Esophagus squamous epithelium (tissue), 5 donors: ENCODE results near the gene ZFYVE28. TPM values are rescaled to one million over a fixed set of nuclear protein-coding genes. Genes with fewer than 3 reads are reported as not detected.

Experiments
- DNase-seq: peaks from one replicate; lab custom pipeline; 2025; lab: John Stamatoyannopoulos, UW
- H3K27ac ChIP-seq, 4 donors: fragments of 200-600 bp; sonication (generic); one replicate each; pipeline ENCODE4 v1.5.1; 2016 to 2019; ENCODE audit warnings: mild to moderate bottlenecking in 1 of 4
- H3K27me3 ChIP-seq, 4 donors: fragments of 200-600 bp; sonication (generic); 1 replicate in 3 of 4; 2 replicates in 1 of 4; pipeline versions ENCODE4 v1.5.1 to v1.6.0; 2017 to 2021; ENCODE audit warnings: antibody characterized with exemption in 1 of 4
- H3K36me3 ChIP-seq, 3 donors: fragments of 200-600 bp; sonication (generic); one replicate each; pipeline ENCODE4 v1.5.1; 2016 to 2019
- H3K4me1 ChIP-seq, 3 donors: fragments of 200-600 bp; sonication (generic); one replicate each; pipeline ENCODE4 v1.5.1; 2017 to 2019
- H3K4me3 ChIP-seq, 4 donors: fragments of 200-600 bp; sonication (generic); 1 replicate in 3 of 4; 2 replicates in 1 of 4; pipeline ENCODE4 v1.5.1; 2016 to 2019; ENCODE audit warnings: mild to moderate bottlenecking in 2 of 4, moderate library complexity in 1 of 4
- H3K9me3 ChIP-seq, 3 donors: fragments of 200-600 bp; sonication (generic); one replicate each; pipeline ENCODE4 v1.5.1; 2016 to 2019
- CTCF ChIP-seq, 6 experiments: fragments of 450-650 bp in 4 of 6; fragments of 200-600 bp in 2 of 6; sonication (generic) in 2 of 6; IDR thresholded peaks; one replicate each; pipeline ENCODE4 v1.5.1; 2016 to 2019; ENCODE audit warnings: antibody characterized with exemption in 6 of 6, mild to moderate bottlenecking in 4 of 6, moderate library complexity in 4 of 6
- POLR2A ChIP-seq, 4 donors: fragments of 450-650 bp; IDR thresholded peaks; one replicate each; pipeline ENCODE4 v1.6.1; 2017; ENCODE audit warnings: antibody characterized with exemption in 4 of 4, mild to moderate bottlenecking in 4 of 4, moderate library complexity in 3 of 4
- WGBS, 2 donors: methylation state at CpG; one replicate each; pipeline ENCODE4 v1.1.5; 2018; 5-methylcytosine and 5-hydroxymethylcytosine counted together
- intact Hi-C: fragments of 100-400 bp; cut with DNase I; formaldehyde crosslinking; loops from one replicate; pipeline ENCODE4 v1.15.0; 2022
- total RNA-seq, 4 donors: library from RNA; depleted of rRNA; stranded (reverse); fragments of >200 nt; gene quantifications; one replicate each; pipeline ENCODE4 v1.1.0, GENCODE V29; 2016
- donor health status: DM: yes; HTN: yes; CAD: no.

Gene ZFYVE28
- total RNA-seq, 4 donors from 2014 or later: 5.1 to 8.5 (median 8.2) TPM

- Histone ChIP-seq H3K27ac (peak overlapping the region; percentile 90 to 98 (median 94)), H3K36me3 (peaks cover 0 to 39% (median 0%) of the 10 kb centered on the region in 3 donors), H3K4me1 (peaks cover 57 to 84% (median 61%) of the 10 kb centered on the region in 3 donors), H3K27me3 (no peaks in the 10 kb centered on the region), H3K9me3 (no peaks in the 10 kb centered on the region), H3K4me3 (peak overlapping the region in 3 of 4 donors; percentile 91 to 98 (median 95))
- WGBS, 2 donors: 97% methylated on average over 6 of the region's 15 CpGs; no CpG with 5 or more reads in 1 of the 2 donors
- intact Hi-C loops: loop anchor here (10.0 kb wide), 1 partner anchor 155 kb away; the partner anchor contains the start of genes CFAP99 and ZFYVE28
- TF ChIP-seq POLR2A (IDR thresholded peaks at IDR 0.05): no peak
- TF ChIP-seq CTCF (IDR thresholded peaks at IDR 0.05): no peak
- no peak for DNase-seq
Measured at GRCh38 chr4:2259541-2260343, 158.7 kb downstream of the ZFYVE28 start.

GRCh38 chr4:2259036-2259540 lies 159.4 kb downstream of the ZFYVE28 start:
- H3K27ac ChIP-seq: peak overlapping the region; percentile 90 to 98 (median 94)
- peak overlapping the region in 2 of 4 donors; percentile 95 to 98 for H3K4me3 ChIP-seq
- WGBS, 2 donors: 89 to 100% methylated on average over 3 of the region's 13 CpGs
- H3K4me1 ChIP-seq: peaks cover 57 to 86% (median 61%) of the 10 kb centered on the region in 3 donors
- no peaks in the 10 kb centered on the region for H3K9me3 ChIP-seq
- peaks cover 0 to 46% (median 0%) of the 10 kb centered on the region in 3 donors for H3K36me3 ChIP-seq
- no peak for TF ChIP-seq POLR2A (IDR thresholded peaks at IDR 0.05)
- TF ChIP-seq CTCF (IDR thresholded peaks at IDR 0.05): no peak
- H3K27me3 ChIP-seq: no peaks in the 10 kb centered on the region
- DNase-seq: no peak
- intact Hi-C loops: loop anchor here (10.0 kb wide), 1 partner anchor 156 kb away; the partner anchor contains the start of genes CFAP99 and ZFYVE28

- Histone ChIP-seq H3K27me3 (no peaks in the 10 kb centered on the region), H3K27ac (peak overlapping the region; percentile 90 to 98 (median 94)), H3K4me1 (peaks cover 57 to 86% (median 61%) of the 10 kb centered on the region in 3 donors), H3K4me3 (no peak overlapping the region), H3K36me3 (peaks cover 0 to 53% (median 0%) of the 10 kb centered on the region in 3 donors), H3K9me3 (no peaks in the 10 kb centered on the region)
- no peak for DNase-seq
- intact Hi-C loops: loop anchor here (10.0 kb wide), 1 partner anchor 156 kb away; the partner anchor contains the start of genes CFAP99 and ZFYVE28
- 93 to 100% methylated on average over 1 to 3 of the region's 18 CpGs for WGBS, 2 donors
- TF ChIP-seq CTCF (IDR thresholded peaks at IDR 0.05): no peak
- no peak for TF ChIP-seq POLR2A (IDR thresholded peaks at IDR 0.05)
Measured at GRCh38 chr4:2258091-2259035, 160.1 kb downstream of the ZFYVE28 start.

GRCh38 chr4:2257361-2258081 lies 160.9 kb downstream of the ZFYVE28 start:
- H3K27me3 ChIP-seq: no peaks in the 10 kb centered on the region
- no peaks in the 10 kb centered on the region for H3K9me3 ChIP-seq
- H3K36me3 ChIP-seq: peaks cover 0 to 61% (median 2%) of the 10 kb centered on the region in 3 donors
- WGBS, 2 donors: 30 to 69% methylated on average over 2 of the region's 14 CpGs
- peaks cover 53 to 84% (median 57%) of the 10 kb centered on the region in 3 donors for H3K4me1 ChIP-seq
- intact Hi-C loops: loop anchor here (10.0 kb wide), 1 partner anchor 157 kb away; the partner anchor contains the start of genes CFAP99 and ZFYVE28
- TF ChIP-seq POLR2A (IDR thresholded peaks at IDR 0.05): no peak
- no peak for DNase-seq
- H3K27ac ChIP-seq: peak overlapping the region; percentile 74 to 98 (median 92)
- no peak overlapping the region for H3K4me3 ChIP-seq
